NB4 (cell line): ENCODE data around the gene FRMD1.

Experiments
- CTCF ChIP-seq: IDR thresholded peaks from one replicate; pipeline ENCODE4 v1.5.1; 2012; ENCODE audit warnings: low read depth, low read length
- POLR2A ChIP-seq: IDR thresholded peaks from 2 replicates; pipeline ENCODE4 v1.6.1; 2011; ENCODE audit warnings: mild to moderate bottlenecking; ENCODE audit not compliant: insufficient read length; ENCODE audit errors: extremely low read depth

GRCh38 chr6:168121303-168121665 is 42.3 kb upstream of the FRMD1 start:
- TF ChIP-seq CTCF (no peak), POLR2A (no peak)
